ENCODE results near the gene HRNR. TPM values are rescaled to one million over a fixed set of nuclear protein-coding genes. Genes with fewer than 3 reads are reported as not detected.

Gene HRNR
- total RNA-seq, 1 donor from 2014 or later, result not detected

DNA sequence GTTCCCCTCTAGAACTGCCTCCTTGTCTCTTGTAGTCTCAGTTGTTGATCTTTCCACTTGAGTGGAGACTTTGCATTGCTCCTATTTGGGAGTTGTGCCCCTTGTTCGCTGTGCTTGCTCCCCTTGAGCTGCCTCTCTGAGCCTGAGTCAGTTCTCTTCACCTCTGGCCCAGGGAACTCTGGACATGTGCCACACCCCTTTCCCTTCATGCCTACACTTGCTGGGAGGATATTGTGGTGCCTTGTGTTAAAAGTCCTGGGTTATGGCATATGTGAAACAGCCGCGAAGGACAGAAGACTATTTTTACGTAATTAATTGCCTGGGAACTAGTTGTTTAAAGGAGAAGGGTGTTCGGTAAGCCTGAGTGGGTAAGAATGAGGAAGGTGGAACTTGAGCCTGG, 32.7 kb downstream of the HRNR start:
- H3K4me1 ChIP-seq, result no peaks in the 10 kb centered on the region
- H3K79me2 ChIP-seq (ENCODE audit: low read depth), result no peaks in the 10 kb centered on the region
- H3K27ac ChIP-seq, result no peak overlapping the region
- Mint-ChIP-seq H3K27me3 (ENCODE audit: insufficient read depth, low read depth) (no peaks in the 10 kb centered on the region), H3K4me1 (no peaks in the 10 kb centered on the region), H3K4me3 (no peak overlapping the region), H3K36me3 (no peaks in the 10 kb centered on the region), H3K9me3 (peaks cover 5% of the 10 kb centered on the region), H3K27ac (no peak overlapping the region)
- no peaks in the 10 kb centered on the region for H4K20me1 ChIP-seq (ENCODE audit: low read depth)
- TF ChIP-seq EZH2phosphoT487 (IDR thresholded peaks at IDR 0.05), result no peak
- TF ChIP-seq, protein P1, sequence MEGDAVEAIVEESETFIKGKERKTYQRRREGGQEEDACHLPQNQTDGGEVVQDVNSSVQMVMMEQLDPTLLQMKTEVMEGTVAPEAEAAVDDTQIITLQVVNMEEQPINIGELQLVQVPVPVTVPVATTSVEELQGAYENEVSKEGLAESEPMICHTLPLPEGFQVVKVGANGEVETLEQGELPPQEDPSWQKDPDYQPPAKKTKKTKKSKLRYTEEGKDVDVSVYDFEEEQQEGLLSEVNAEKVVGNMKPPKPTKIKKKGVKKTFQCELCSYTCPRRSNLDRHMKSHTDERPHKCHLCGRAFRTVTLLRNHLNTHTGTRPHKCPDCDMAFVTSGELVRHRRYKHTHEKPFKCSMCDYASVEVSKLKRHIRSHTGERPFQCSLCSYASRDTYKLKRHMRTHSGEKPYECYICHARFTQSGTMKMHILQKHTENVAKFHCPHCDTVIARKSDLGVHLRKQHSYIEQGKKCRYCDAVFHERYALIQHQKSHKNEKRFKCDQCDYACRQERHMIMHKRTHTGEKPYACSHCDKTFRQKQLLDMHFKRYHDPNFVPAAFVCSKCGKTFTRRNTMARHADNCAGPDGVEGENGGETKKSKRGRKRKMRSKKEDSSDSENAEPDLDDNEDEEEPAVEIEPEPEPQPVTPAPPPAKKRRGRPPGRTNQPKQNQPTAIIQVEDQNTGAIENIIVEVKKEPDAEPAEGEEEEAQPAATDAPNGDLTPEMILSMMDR (IDR thresholded peaks at IDR 0.05), result no peak
- TF ChIP-seq EZH2 (IDR thresholded peaks at IDR 0.05), result no peak
- DNase-seq (ENCODE audit: low spot score), result no peak
- H2AFZ ChIP-seq (replicated peaks), result no peak overlapping the region
- H3K27me3 ChIP-seq, result no peaks in the 10 kb centered on the region
- no peak overlapping the region for H3K4me3 ChIP-seq
- H3K36me3 ChIP-seq, result no peaks in the 10 kb centered on the region
- H3K4me2 ChIP-seq, result no peak overlapping the region
- no peaks in the 10 kb centered on the region for H3F3A ChIP-seq (ENCODE audit: low read depth)
- H3K9me3 ChIP-seq (ENCODE audit: low read depth), result peaks cover 3% of the 10 kb centered on the region
- H3K9ac ChIP-seq, result no peak overlapping the region

- H3K27ac Mint-ChIP-seq, result no peak overlapping the region
- no peak overlapping the region for H3K4me3 Mint-ChIP-seq
- Histone ChIP-seq H2AFZ (replicated peaks) (no peak overlapping the region), H3K79me2 (ENCODE audit: low read depth) (no peaks in the 10 kb centered on the region), H3F3A (ENCODE audit: low read depth) (no peaks in the 10 kb centered on the region), H3K9ac (no peak overlapping the region), H3K4me3 (no peak overlapping the region), H3K4me1 (no peaks in the 10 kb centered on the region), H3K27ac (no peak overlapping the region), H3K4me2 (no peak overlapping the region), H3K36me3 (no peaks in the 10 kb centered on the region), H3K9me3 (ENCODE audit: low read depth) (peaks cover 3% of the 10 kb centered on the region), H4K20me1 (ENCODE audit: low read depth) (no peaks in the 10 kb centered on the region), H3K27me3 (no peaks in the 10 kb centered on the region)
- peaks cover 3% of the 10 kb centered on the region for H3K9me3 Mint-ChIP-seq
- H3K36me3 Mint-ChIP-seq, result no peaks in the 10 kb centered on the region
- no peak for DNase-seq (ENCODE audit: low spot score)
- TF ChIP-seq EZH2 (IDR thresholded peaks at IDR 0.05), result no peak
- TF ChIP-seq EZH2phosphoT487 (IDR thresholded peaks at IDR 0.05), result no peak
- TF ChIP-seq, protein P1 (IDR thresholded peaks at IDR 0.05), result no peak
- H3K27me3 Mint-ChIP-seq (ENCODE audit: insufficient read depth, low read depth), result peaks cover 3% of the 10 kb centered on the region
- no peaks in the 10 kb centered on the region for H3K4me1 Mint-ChIP-seq
Observed at GRCh38 chr1:152190589-152190988, 33.4 kb downstream of the HRNR start.

DNA sequence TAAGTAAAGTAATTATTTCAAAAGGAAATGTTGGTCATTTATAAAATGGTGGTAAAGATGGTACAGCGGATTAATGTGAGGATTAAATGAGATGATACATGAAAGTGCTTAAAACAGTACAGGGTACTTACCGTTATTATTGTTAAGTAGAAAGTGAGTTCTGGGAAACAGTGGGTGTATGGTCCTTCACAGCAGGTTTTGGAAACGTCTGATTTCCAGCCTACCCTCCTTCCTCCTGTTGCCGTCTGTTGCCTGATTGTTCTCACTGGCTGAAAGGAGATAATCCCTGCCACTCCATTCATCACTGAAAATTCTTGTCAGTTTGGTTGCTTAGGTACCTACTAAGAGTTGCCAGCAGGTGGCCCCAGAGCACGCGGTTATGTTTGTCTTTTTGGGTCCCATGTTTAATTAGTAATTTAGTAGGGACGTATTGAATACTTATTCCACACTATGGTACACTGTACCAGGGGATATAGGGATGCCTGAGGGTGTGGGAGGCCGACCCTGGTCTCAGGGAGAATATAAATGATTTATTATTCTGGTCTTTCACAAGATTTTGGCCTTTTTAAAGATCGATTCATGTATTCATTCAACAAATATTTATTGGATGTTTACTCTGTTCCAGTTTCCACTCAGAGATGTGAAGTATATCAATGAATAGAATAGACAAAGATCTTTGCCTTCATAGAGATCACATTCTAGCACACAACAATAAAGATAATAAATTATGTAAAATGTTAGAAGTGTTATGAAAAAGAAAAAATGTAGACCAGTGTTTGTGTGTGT, 34.1 kb downstream of the HRNR start:
- no peak overlapping the region for H3K4me3 Mint-ChIP-seq

More for the DNA sequence above, 34.1 kb downstream of the HRNR start:
- H3F3A ChIP-seq (ENCODE audit: low read depth), result no peaks in the 10 kb centered on the region
- H3K4me1 ChIP-seq, result no peaks in the 10 kb centered on the region
- no peak overlapping the region for H3K4me2 ChIP-seq
- no peak overlapping the region for H3K4me3 ChIP-seq
- H3K9me3 Mint-ChIP-seq, result peaks cover 2% of the 10 kb centered on the region
- peaks cover 5% of the 10 kb centered on the region for H3K27me3 Mint-ChIP-seq (ENCODE audit: insufficient read depth, low read depth)
- H3K27me3 ChIP-seq, result no peaks in the 10 kb centered on the region
- TF ChIP-seq, protein P1 (IDR thresholded peaks at IDR 0.05), result peak; percentile 46
- TF ChIP-seq EZH2phosphoT487 (IDR thresholded peaks at IDR 0.05) (no peak), EZH2 (IDR thresholded peaks at IDR 0.05) (no peak)
- no peak overlapping the region for H3K27ac Mint-ChIP-seq
- no peaks in the 10 kb centered on the region for H4K20me1 ChIP-seq (ENCODE audit: low read depth)
- DNase-seq (ENCODE audit: low spot score), result peak; percentile 57
- H3K4me1 Mint-ChIP-seq, result no peaks in the 10 kb centered on the region
- no peak overlapping the region for H3K9ac ChIP-seq
- H3K36me3 ChIP-seq, result no peaks in the 10 kb centered on the region
- H3K27ac ChIP-seq, result no peak overlapping the region
- no peaks in the 10 kb centered on the region for H3K36me3 Mint-ChIP-seq
- H3K9me3 ChIP-seq (ENCODE audit: low read depth), result peaks cover 3% of the 10 kb centered on the region
- H3K79me2 ChIP-seq (ENCODE audit: low read depth), result no peaks in the 10 kb centered on the region
- H2AFZ ChIP-seq (replicated peaks), result no peak overlapping the region
